ENCODE data around the gene EXOC2.

The EXOC2 gene

DNA sequence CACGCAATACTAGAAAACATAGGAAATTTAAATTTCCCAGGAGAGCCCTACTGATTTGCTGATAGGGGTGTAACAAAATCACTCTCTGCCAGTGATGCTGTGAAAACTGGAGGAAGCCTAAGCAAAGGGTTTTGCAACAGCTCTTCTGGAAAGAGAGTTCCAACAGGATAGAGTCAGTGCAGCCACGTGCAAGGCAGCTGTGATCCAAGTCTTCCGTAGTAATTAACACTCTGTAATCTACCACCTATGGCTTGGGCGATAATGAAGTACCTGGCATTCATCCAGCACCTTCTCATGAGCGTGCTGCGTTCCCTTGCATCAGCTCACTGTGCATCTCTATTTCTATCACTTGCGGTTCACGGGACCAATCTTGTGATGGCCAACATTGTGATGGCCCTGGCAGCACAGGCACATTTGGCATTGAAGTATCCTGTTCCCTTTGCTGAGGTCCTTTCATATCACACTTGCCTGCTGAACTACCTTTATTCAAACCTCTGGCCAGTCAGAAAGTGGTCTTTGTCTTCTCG is 253.2 kb downstream of the EXOC2 start:
- no peak for DNase-seq

DNA sequence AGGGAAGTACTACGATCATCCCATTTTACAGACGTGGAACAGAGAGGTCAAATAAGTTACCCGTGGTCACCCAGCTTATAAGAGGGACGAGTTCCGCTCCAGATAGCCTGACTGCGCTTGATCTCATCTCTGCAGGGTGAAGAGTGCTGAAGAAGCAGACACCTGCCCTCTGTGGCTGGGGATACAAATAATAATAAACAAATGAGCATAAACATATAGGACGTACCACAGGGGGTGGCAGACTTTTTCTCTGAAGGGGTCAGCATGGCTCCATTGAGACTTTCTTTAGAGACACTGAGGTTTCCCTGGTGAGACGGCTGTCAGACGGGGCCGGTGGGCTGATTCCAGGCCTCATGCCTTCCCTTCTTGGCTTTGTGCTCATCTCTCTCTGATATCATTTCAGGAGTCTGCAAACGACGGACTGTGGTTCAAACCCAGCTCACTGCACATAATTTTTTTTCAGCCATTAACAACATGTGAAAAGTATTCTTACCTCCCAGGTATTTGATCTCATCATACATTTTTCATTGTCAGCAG is 254.2 kb downstream of the EXOC2 start:
- DNase-seq = no peak

DNA sequence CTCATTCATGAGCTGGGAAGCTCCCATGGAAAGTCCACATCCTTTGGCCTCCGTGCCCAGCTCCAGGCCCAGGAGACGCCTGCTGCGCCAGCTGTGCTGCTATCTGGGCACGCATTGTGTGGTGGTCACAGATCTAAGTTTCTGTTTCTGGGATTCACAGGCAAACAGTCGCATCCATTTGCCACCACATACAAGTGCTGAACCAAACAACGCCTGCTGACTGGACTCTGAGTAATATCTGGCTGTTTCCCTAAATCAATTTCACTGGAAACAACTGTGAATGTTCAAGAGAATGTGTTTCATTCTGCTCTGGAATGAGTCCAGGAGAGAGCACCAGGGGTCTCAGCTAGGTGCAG is 255.9 kb downstream of the EXOC2 start:
- DNase-seq = no peak

DNA sequence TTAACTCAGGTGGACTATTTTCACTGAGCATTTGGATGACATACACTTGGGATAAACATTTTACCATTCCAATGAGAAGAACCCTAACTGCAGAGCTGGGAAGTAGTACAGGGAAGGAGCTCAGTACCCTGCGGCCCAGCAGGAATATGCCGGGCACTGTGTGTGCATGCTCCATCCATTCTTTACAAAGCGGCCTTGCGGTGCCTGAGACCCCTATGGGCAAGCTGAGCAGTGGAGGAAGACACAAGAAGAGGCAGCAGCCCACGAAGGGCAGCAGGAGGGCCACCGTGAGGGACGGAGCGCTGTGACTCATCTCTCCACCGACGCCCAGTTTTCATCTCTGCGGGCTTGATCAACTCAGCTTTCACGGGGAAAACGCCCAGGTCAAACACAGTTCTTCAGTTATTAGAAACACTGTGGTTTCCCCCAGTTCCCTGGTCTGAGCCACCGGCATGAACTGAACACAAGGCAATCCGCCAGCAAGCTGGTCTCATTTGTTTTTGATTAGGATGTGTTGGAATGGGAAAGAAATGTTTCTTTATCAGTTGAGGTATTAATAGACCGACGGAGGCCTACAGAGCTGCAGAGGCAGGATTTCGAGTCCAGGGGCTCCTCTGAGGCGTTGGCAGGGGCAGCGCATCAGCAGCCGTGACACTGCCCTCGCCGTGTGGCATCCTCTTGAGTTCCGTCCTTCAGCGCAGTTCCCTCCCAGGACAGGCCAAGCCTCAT is 256.5 kb downstream of the EXOC2 start:
- DNase-seq = no peak

DNA sequence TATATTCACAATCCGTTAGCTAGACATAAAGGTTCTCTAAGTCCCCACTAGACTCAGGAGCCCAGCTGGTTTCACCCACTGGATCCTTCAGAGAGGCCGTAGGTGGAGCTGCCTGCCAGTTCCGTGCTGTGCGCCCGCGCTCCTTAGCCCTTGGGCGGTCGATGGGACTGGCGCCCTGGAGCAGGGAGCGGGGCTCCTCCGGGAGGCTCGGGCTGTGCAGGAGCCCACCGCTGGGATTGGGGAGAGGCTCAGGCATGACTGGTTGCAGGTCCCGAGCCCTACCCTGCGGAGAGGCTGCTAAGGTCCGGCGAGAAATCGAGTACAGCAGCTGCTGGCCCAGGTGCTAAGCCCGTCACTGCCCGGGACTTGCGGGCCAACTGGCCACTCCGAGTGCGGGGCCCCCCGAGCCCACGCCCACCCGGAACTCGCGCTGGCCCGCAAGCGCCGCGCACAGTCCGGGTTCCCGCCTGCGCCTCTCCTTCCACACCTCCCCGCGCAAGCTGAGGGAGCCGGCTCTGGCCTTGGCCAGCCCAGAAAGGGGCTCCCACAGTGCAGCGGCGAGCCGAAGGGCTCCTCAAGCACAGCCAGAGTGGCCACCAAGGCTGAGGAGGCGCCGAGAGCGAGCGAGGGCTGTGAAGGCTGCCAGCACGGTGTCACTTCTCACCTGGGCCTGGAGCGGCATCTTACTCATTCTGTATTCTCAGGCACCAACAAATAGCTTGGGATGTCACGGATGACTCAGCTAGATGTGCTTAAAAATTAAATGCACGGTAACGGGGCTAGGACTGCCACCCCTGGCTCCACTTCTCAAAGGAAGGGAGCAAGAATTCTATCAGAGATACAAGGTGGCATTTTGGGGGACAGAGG is 257.3 kb downstream of the EXOC2 start:
- DNase-seq = no peak

Measured in NCI-H510A treated with DMSO at 0.1 percent for 48 hours (cell line).